ENCODE measurements around the gene IL6R. TPM values are rescaled to one million over a fixed set of nuclear protein-coding genes. Genes with fewer than 3 reads are reported as not detected.

Gene IL6R
- total and polyA plus RNA-seq, 2 of the 4 experiments (the other 2 are of a cell fraction), result 5.3 to 9.5 TPM

Other genes starting within 250 kb of the IL6R start
- gene TPM3, start 213.2 kb upstream of the IL6R start, total RNA-seq (2012; rRNA removed), result 530 and 974 TPM in 2 replicates
- 409 and 438 TPM in 2 replicates for gene TPM3, start 213.2 kb upstream of the IL6R start, polyA plus RNA-seq (2012; rRNA removed)
- not detected in 2 replicates for gene CFAP141, start 199.0 kb upstream of the IL6R start, total RNA-seq (2012; rRNA removed)
- gene CFAP141, start 199.0 kb upstream of the IL6R start, polyA plus RNA-seq (2012; rRNA removed), result not detected in 2 replicates
- gene UBAP2L, start 184.4 kb upstream of the IL6R start, total RNA-seq (2012; rRNA removed), result 57.5 and 77.2 TPM in 2 replicates
- 149 and 156 TPM in 2 replicates for gene UBAP2L, start 184.4 kb upstream of the IL6R start, polyA plus RNA-seq (2012; rRNA removed)
- gene HAX1, start 132.7 kb upstream of the IL6R start, total RNA-seq (2012; rRNA removed), result 140 and 146 TPM in 2 replicates
- 117 TPM in 2 replicates for gene HAX1, start 132.7 kb upstream of the IL6R start, polyA plus RNA-seq (2012; rRNA removed)
- gene AQP10, start 84.2 kb upstream of the IL6R start, total RNA-seq (2012; rRNA removed), result not detected in 2 replicates
- not detected in 2 replicates for gene AQP10, start 84.2 kb upstream of the IL6R start, polyA plus RNA-seq (2012; rRNA removed)
- 91.0 and 91.9 TPM in 2 replicates for gene ATP8B2, start 79.8 kb upstream of the IL6R start, total RNA-seq (2012; rRNA removed)
- gene ATP8B2, start 79.8 kb upstream of the IL6R start, polyA plus RNA-seq (2012; rRNA removed), result 79.4 and 86.1 TPM in 2 replicates
- not detected in 2 replicates for gene TDRD10, start 96.9 kb downstream of the IL6R start, total RNA-seq (2012; rRNA removed)
- not detected in 2 replicates for gene TDRD10, start 96.9 kb downstream of the IL6R start, polyA plus RNA-seq (2012; rRNA removed)
- gene SHE, start 97.1 kb downstream of the IL6R start, total RNA-seq (2012; rRNA removed), result not detected in 2 replicates
- gene SHE, start 97.1 kb downstream of the IL6R start, polyA plus RNA-seq (2012; rRNA removed), result not detected in 2 replicates
- gene UBE2Q1, start 153.3 kb downstream of the IL6R start, total RNA-seq (2012; rRNA removed), result 24.7 and 25.3 TPM in 2 replicates
- 20.6 and 21.3 TPM in 2 replicates for gene UBE2Q1, start 153.3 kb downstream of the IL6R start, polyA plus RNA-seq (2012; rRNA removed)
- under 0.01 TPM in 1 of 2 replicates, not detected in the other for gene CHRNB2, start 162.4 kb downstream of the IL6R start, total RNA-seq (2012; rRNA removed)
- 0.03 and 0.09 TPM in 2 replicates for gene CHRNB2, start 162.4 kb downstream of the IL6R start, polyA plus RNA-seq (2012; rRNA removed)
- gene ADAR, start 202.8 kb downstream of the IL6R start, total RNA-seq (2012; rRNA removed), result 101 and 131 TPM in 2 replicates
- gene ADAR, start 202.8 kb downstream of the IL6R start, polyA plus RNA-seq (2012; rRNA removed), result 70.9 and 72.2 TPM in 2 replicates

Data from IMR-90 (cell line).